GM12873 (cell line): Measurements from ENCODE around the gene PRR23A.

Source experiments
- CTCF ChIP-seq: IDR thresholded peaks from 2 replicates; pipeline ENCODE4 v1.5.1; 2012; ENCODE audit warnings: low read depth, mild to moderate bottlenecking, moderate library complexity, low read length, control low read depth; ENCODE audit not compliant: insufficient read depth; ENCODE audit errors: missing control alignments

Gene PRR23A

GRCh38 chr3:138964923-138965322, 41.1 kb downstream of the PRR23A start:
- no peak for TF ChIP-seq CTCF

- TF ChIP-seq CTCF, result no peak
These were observed 41.8 kb downstream of the PRR23A start for GRCh38 chr3:138964264-138964663.

GRCh38 chr3:138962854-138963560, 43.1 kb downstream of the PRR23A start:
- TF ChIP-seq CTCF, result no peak

- no peak for TF ChIP-seq CTCF
These were observed 45.6 kb downstream of the PRR23A start for GRCh38 chr3:138960417-138960852.
